Upper lobe of right lung (tissue), 1 donor: ENCODE measurements around the gene PPP2R5B. TPM values are rescaled to one million over a fixed set of nuclear protein-coding genes. Genes with fewer than 3 reads are reported as not detected.

ENCODE experiments used
- ATAC-seq: fragments of 200-7000 bp; cut with Tn5 transposase; one replicate; pipeline ENCODE4 v1.9.1; 2020; ENCODE audit warnings: mild to moderate bottlenecking, moderate library complexity
- DNase-seq: peaks from one replicate; pipeline ENCODE4 v3.0.0-alpha.2; 2020
- H3K27ac ChIP-seq: fragments of 200-600 bp; one replicate; pipeline ENCODE4 v1.8.0; 2022
- H3K27me3 ChIP-seq: fragments of 200-600 bp; one replicate; pipeline ENCODE4 v1.8.0; 2022; ENCODE audit warnings: mild to moderate bottlenecking
- H3K36me3 ChIP-seq: fragments of 200-600 bp; one replicate; pipeline ENCODE4 v1.8.0; 2022
- H3K4me1 ChIP-seq: fragments of 200-600 bp; one replicate; pipeline ENCODE4 v1.8.0; 2022
- H3K4me3 ChIP-seq: fragments of 200-600 bp; one replicate; pipeline ENCODE4 v1.8.0; 2022; ENCODE audit warnings: mild to moderate bottlenecking
- H3K9me3 ChIP-seq: fragments of 200-600 bp; one replicate; pipeline ENCODE4 v1.8.0; 2022
- CTCF ChIP-seq: fragments of 200-600 bp; IDR thresholded peaks from one replicate; pipeline ENCODE4 v1.8.0; 2022; ENCODE audit warnings: antibody characterized with exemption
- intact Hi-C: fragments of 100-400 bp; cut with DNase I; formaldehyde crosslinking; loops from one replicate; pipeline ENCODE4 v1.11.0; 2022
- total RNA-seq: library from RNA; stranded (reverse); fragmentation: NEBNext Ultra II Directional; extraction: Animal tissue kit (Norgen Biotek cat#: 25700); gene quantifications from one replicate; pipeline ENCODE4 v1.2.1, GENCODE V29; 2021
- donor health status: DM: no; HTN: yes; CAD: no; lungs with severe emphysema.

The PPP2R5B gene
- total RNA-seq, 1 donor from 2014 or later, result 29.4 TPM

DNA sequence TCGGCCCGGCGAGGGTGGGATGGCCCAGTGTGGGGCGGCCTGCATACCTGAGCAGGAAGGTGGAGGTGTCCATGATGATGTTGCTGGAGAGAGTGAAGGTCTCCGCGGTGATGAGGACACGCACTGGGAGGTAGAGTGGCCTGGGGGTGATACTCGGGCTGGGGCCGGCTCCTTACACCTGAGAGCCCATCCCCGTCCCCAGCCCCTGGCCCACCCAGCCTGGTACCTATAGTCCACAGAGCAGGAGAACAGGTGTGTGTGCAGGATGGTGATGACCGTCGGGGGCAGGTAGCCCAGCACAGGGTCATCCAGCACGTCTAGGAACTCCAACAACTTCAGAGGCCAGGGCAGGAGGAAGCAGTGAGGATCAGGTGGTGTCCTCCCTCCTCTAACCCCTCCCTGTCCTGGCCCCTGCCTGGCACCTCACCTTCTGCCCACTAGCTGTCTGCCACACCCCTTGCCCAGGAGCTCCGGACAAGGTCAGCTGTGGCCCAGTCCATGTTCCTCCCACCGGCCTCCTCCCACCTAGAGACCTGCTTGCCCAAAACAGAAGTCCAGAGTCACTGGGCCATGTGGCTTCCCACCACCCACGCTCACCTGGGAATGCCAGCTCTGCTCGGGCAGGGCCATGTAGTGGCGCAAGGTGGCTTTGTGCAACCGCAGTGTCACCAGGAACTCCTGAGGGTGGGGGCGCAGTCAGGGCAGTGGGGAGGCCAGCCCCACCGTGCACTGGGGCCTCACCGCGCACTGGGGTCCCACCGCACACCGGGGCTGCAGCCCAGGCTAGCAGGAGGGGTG, 18.8 kb upstream of the PPP2R5B start:
- Histone ChIP-seq H3K36me3 (peaks cover 99% of the 10 kb centered on the region), H3K27ac (no peak overlapping the region), H3K27me3 (no peaks in the 10 kb centered on the region), H3K4me1 (no peaks in the 10 kb centered on the region), H3K4me3 (no peak overlapping the region), H3K9me3 (no peaks in the 10 kb centered on the region)
- intact Hi-C loops, result no loop called here
- DNase-seq (no peak), ATAC-seq (no peak)
- TF ChIP-seq CTCF, result no peak

GRCh38 chr11:64906314-64906635, 18.2 kb upstream of the PPP2R5B start:
- no peak overlapping the region for H3K4me3 ChIP-seq
- intact Hi-C loops, result no loop called here
- H3K27me3 ChIP-seq, result no peaks in the 10 kb centered on the region
- DNase-seq (no peak), ATAC-seq (no peak)
- no peaks in the 10 kb centered on the region for H3K9me3 ChIP-seq
- H3K4me1 ChIP-seq, result no peaks in the 10 kb centered on the region
- no peak overlapping the region for H3K27ac ChIP-seq
- TF ChIP-seq CTCF, result no peak
- H3K36me3 ChIP-seq, result peaks cover 99% of the 10 kb centered on the region

- no peak for ATAC-seq
- no peak overlapping the region for H3K4me3 ChIP-seq
- DNase-seq, result no peak
- TF ChIP-seq CTCF, result no peak
- no peaks in the 10 kb centered on the region for H3K27me3 ChIP-seq
- H3K4me1 ChIP-seq, result no peaks in the 10 kb centered on the region
- no peaks in the 10 kb centered on the region for H3K9me3 ChIP-seq
- intact Hi-C loops, result no loop called here
- H3K27ac ChIP-seq, result no peak overlapping the region
- H3K36me3 ChIP-seq, result peaks cover 99% of the 10 kb centered on the region
Observed at GRCh38 chr11:64908766-64909165, 15.7 kb upstream of the PPP2R5B start.

GRCh38 chr11:64909653-64910343, 14.7 kb upstream of the PPP2R5B start:
- H3K9me3 ChIP-seq, result no peaks in the 10 kb centered on the region
- intact Hi-C loops, result no loop called here
- H3K36me3 ChIP-seq, result peaks cover 96% of the 10 kb centered on the region
- no peak overlapping the region for H3K27ac ChIP-seq
- H3K4me3 ChIP-seq, result no peak overlapping the region
- TF ChIP-seq CTCF, result no peak
- H3K4me1 ChIP-seq, result no peaks in the 10 kb centered on the region
- no peak for ATAC-seq
- no peaks in the 10 kb centered on the region for H3K27me3 ChIP-seq
- DNase-seq, result no peak

- ATAC-seq (no peak), DNase-seq (no peak)
- Histone ChIP-seq H3K27ac (no peak overlapping the region), H3K4me3 (no peak overlapping the region), H3K9me3 (no peaks in the 10 kb centered on the region), H3K27me3 (no peaks in the 10 kb centered on the region), H3K4me1 (peaks cover 5% of the 10 kb centered on the region), H3K36me3 (peaks cover 88% of the 10 kb centered on the region)
- intact Hi-C loops, result no loop called here
- no peak for TF ChIP-seq CTCF
Observed at GRCh38 chr11:64910451-64911093, 13.9 kb upstream of the PPP2R5B start.
